H9 (cell line): ENCODE measurements around the gene ETFB. TPM values are rescaled to one million over a fixed set of nuclear protein-coding genes. Genes with fewer than 3 reads are reported as not detected.

Source experiments
- DNase-seq: peaks from one replicate; pipeline ENCODE4 v3.0.0-alpha.2; 2017
- H2AFZ ChIP-seq: one replicate; pipeline ENCODE4 v1.6.1; 2013; ENCODE audit warnings: mild to moderate bottlenecking, low read length, control low read depth, moderate library complexity
- H2AK5ac ChIP-seq: 2 replicates; pipeline ENCODE4 v1.6.1; 2013; ENCODE audit warnings: low read length, control low read depth, mixed read lengths; ENCODE audit not compliant: insufficient read length
- H2BK120ac ChIP-seq: one replicate; pipeline ENCODE4 v1.6.1; 2013; ENCODE audit warnings: low read depth, mild to moderate bottlenecking, low read length, control low read depth, inconsistent platforms; ENCODE audit not compliant: poor library complexity, severe bottlenecking
- H2BK12ac ChIP-seq: 2 replicates; pipeline ENCODE4 v1.6.1; 2013; ENCODE audit warnings: low read length, control low read depth, mixed read lengths, low read depth; ENCODE audit not compliant: insufficient read length
- H2BK15ac ChIP-seq: 2 replicates; pipeline ENCODE4 v1.6.1; 2013; ENCODE audit warnings: low read depth, low read length, control low read depth
- H2BK20ac ChIP-seq: one replicate; pipeline ENCODE4 v1.6.1; 2013; ENCODE audit warnings: low read depth, mild to moderate bottlenecking, low read length, control low read depth, inconsistent platforms; ENCODE audit not compliant: poor library complexity, severe bottlenecking
- H2BK5ac ChIP-seq: 2 replicates; pipeline ENCODE4 v1.6.1; 2013; ENCODE audit warnings: low read length, control low read depth, mixed read lengths; ENCODE audit not compliant: insufficient read length
- H3K14ac ChIP-seq: 2 replicates; pipeline ENCODE4 v1.6.1; 2013; ENCODE audit warnings: low read length, control low read depth; ENCODE audit not compliant: insufficient read depth
- H3K18ac ChIP-seq: 2 replicates; pipeline ENCODE4 v1.6.1; 2013; ENCODE audit warnings: low read depth, mild to moderate bottlenecking, mixed read lengths, low read length, control low read depth; ENCODE audit not compliant: insufficient read length
- H3K23ac ChIP-seq: 2 replicates; pipeline ENCODE4 v1.6.1; 2013; ENCODE audit warnings: low read length, control low read depth, mixed read lengths, low read depth; ENCODE audit not compliant: insufficient read length
- H3K23me2 ChIP-seq: 2 replicates; pipeline ENCODE4 v1.6.1; 2013; ENCODE audit warnings: low read depth, mild to moderate bottlenecking, mixed read lengths, low read length, control low read depth; ENCODE audit not compliant: insufficient read length, poor library complexity, severe bottlenecking
- H3K27ac ChIP-seq: 2 replicates; pipeline ENCODE4 v1.5.1; 2013; ENCODE audit warnings: low read length, control low read depth, mixed read lengths, low read depth; ENCODE audit not compliant: insufficient read length
- H3K27me3 ChIP-seq: 2 replicates; pipeline ENCODE4 v1.6.1; 2013; ENCODE audit warnings: low read length, control low read depth, inconsistent platforms; ENCODE audit not compliant: insufficient read depth
- H3K4ac ChIP-seq: 2 replicates; pipeline ENCODE4 v1.6.1; 2013; ENCODE audit warnings: low read depth, mild to moderate bottlenecking, control low read depth, inconsistent platforms, low read length, moderate library complexity
- H3K4me1 ChIP-seq: 2 replicates; pipeline ENCODE4 v1.6.1; 2013; ENCODE audit warnings: low read length, control low read depth, inconsistent platforms; ENCODE audit not compliant: insufficient read depth
- H3K4me2 ChIP-seq: 2 replicates; pipeline ENCODE4 v1.6.1; 2013; ENCODE audit warnings: low read length, control low read depth, mixed read lengths; ENCODE audit not compliant: insufficient read length, insufficient read depth
- H3K56ac ChIP-seq: 2 replicates; pipeline ENCODE4 v1.6.1; 2013; ENCODE audit warnings: low read depth, mild to moderate bottlenecking, mixed read lengths, low read length, control low read depth; ENCODE audit not compliant: insufficient read length
- H3K79me1 ChIP-seq: 2 replicates; pipeline ENCODE4 v1.6.1; 2013; ENCODE audit warnings: low read depth, mild to moderate bottlenecking, moderate library complexity, low read length, control low read depth, inconsistent platforms; ENCODE audit not compliant: insufficient read depth, poor library complexity, severe bottlenecking
- H3K79me2 ChIP-seq: 2 replicates; pipeline ENCODE4 v1.6.1; 2013; ENCODE audit warnings: low read length, control low read depth, inconsistent platforms; ENCODE audit not compliant: insufficient read depth
- H3K9ac ChIP-seq: 2 replicates; pipeline ENCODE4 v1.6.1; 2013; ENCODE audit warnings: low read length, control low read depth, mixed read lengths; ENCODE audit not compliant: insufficient read length; ENCODE audit errors: extremely low read depth
- H3K9me3 ChIP-seq: one replicate; pipeline ENCODE4 v1.6.1; 2013; ENCODE audit warnings: low read depth, low read length, inconsistent platforms; ENCODE audit not compliant: control insufficient read depth
- H3T11ph ChIP-seq: one replicate; pipeline ENCODE4 v1.6.1; 2013; ENCODE audit warnings: mild to moderate bottlenecking, low read length, control low read depth, inconsistent platforms
- H4K20me1 ChIP-seq: one replicate; pipeline ENCODE4 v1.6.1; 2013; ENCODE audit not compliant: control insufficient read depth, insufficient read length, insufficient read depth
- H4K5ac ChIP-seq: 2 replicates; pipeline ENCODE4 v1.6.1; 2013; ENCODE audit warnings: low read depth, mild to moderate bottlenecking, mixed read lengths, low read length, control low read depth; ENCODE audit not compliant: insufficient read length
- H4K8ac ChIP-seq: replicated peaks from 2 replicates; pipeline ENCODE4 v1.6.1; 2013; ENCODE audit warnings: low read length, control low read depth, mixed read lengths, low read depth; ENCODE audit not compliant: insufficient read length
- H4K91ac ChIP-seq: 2 replicates; pipeline ENCODE4 v1.6.1; 2013; ENCODE audit warnings: low read depth, mild to moderate bottlenecking, moderate library complexity, mixed read lengths, low read length, control low read depth; ENCODE audit not compliant: insufficient read length
- H3K27ac Mint-ChIP-seq, 3 experiments: 2 replicates in 2 of 3; 3 replicates in 1 of 3; pipeline ENCODE4 v1.8.0; 2020 to 2021; ENCODE audit warnings: mixed read lengths in 3 of 3, mild to moderate bottlenecking in 1 of 3, moderate library complexity in 1 of 3
- H3K27me3 Mint-ChIP-seq: 2 replicates; pipeline ENCODE4 v1.8.0; 2021; ENCODE audit warnings: low read depth, mild to moderate bottlenecking, moderate library complexity, mixed read lengths
- H3K36me3 Mint-ChIP-seq, 3 experiments: 2 replicates in 2 of 3; 3 replicates in 1 of 3; pipeline ENCODE4 v1.8.0; 2020 to 2021; ENCODE audit warnings: low read depth in 3 of 3, mixed read lengths in 3 of 3; ENCODE audit not compliant: insufficient read depth in 1 of 3
- H3K4me1 Mint-ChIP-seq, 2 experiments: 2 replicates each; pipeline ENCODE4 v1.8.0; 2020; ENCODE audit warnings: mixed read lengths in 2 of 2
- H3K4me3 Mint-ChIP-seq, 2 experiments: 2 replicates in 1 of 2; 3 replicates in 1 of 2; pipeline ENCODE4 v1.8.0; 2020 to 2021; ENCODE audit warnings: mild to moderate bottlenecking in 2 of 2, mixed read lengths in 2 of 2, moderate library complexity in 1 of 2
- H3K9me3 Mint-ChIP-seq, 2 experiments: 2 replicates in 1 of 2; 3 replicates in 1 of 2; pipeline ENCODE4 v1.8.0; 2020; ENCODE audit warnings: mild to moderate bottlenecking in 2 of 2, mixed read lengths in 2 of 2, moderate library complexity in 1 of 2
- CTCF ChIP-seq: fragments of 200-600 bp; sonication (generic); conservative IDR thresholded peaks from 3 replicates; pipeline ENCODE4 v1.8.0; 2021; ENCODE audit warnings: antibody characterized with exemption, mild to moderate bottlenecking
- WGBS: extraction: QIAGEN DNeasy Blood & Tissue Kit; methylation state at CpG from one replicate; pipeline ENCODE4 v1.1.7; 2013; ENCODE audit warnings: missing lambda C conversion rate, low lambda C conversion rate, mixed read lengths; ENCODE audit not compliant: insufficient read length; ENCODE audit errors: extremely low coverage; 5-methylcytosine and 5-hydroxymethylcytosine counted together
- total RNA-seq: library from RNA; stranded (reverse); gene quantifications from 2 replicates; pipeline ENCODE4 v1.2.1, GENCODE V29; 2021

The ETFB gene
- total RNA-seq, 1 experiment from 2014 or later: 49.4 TPM

GRCh38 chr19:51301266-51301665, 64.9 kb downstream of the ETFB start:
- H3K4ac ChIP-seq: no peak overlapping the region
- no peak overlapping the region for H4K8ac ChIP-seq
- H3K18ac ChIP-seq: no peak overlapping the region
- no peak overlapping the region for H2BK120ac ChIP-seq
- H3K9ac ChIP-seq: no peak overlapping the region
- DNase-seq: no peak
- H3K23me2 ChIP-seq: no peaks in the 10 kb centered on the region
- no peak overlapping the region for H4K91ac ChIP-seq
- no CpG with 5 or more reads among the region's 7 CpGs for WGBS
- H3T11ph ChIP-seq: no peak overlapping the region
- H2BK12ac ChIP-seq: no peak overlapping the region
- H2AK5ac ChIP-seq: no peak overlapping the region
- H3K27me3 ChIP-seq: no peaks in the 10 kb centered on the region
- no peak overlapping the region for H2BK5ac ChIP-seq
- no peak for TF ChIP-seq CTCF
- H3K79me2 ChIP-seq: no peaks in the 10 kb centered on the region
- Mint-ChIP-seq H3K36me3 (peaks cover 0 to 4% (median 4%) of the 10 kb centered on the region in 3 experiments; a peak in 4 of 7 replicates), H3K4me3 (no peak overlapping the region), H3K27me3 (peaks cover 6% of the 10 kb centered on the region; the same call in 1 of the 2 replicates), H3K9me3 (peaks cover 4 to 9% of the 10 kb centered on the region in 2 experiments; a peak in 4 of 5 replicates), H3K4me1 (peaks cover 3 to 10% of the 10 kb centered on the region in 2 experiments), H3K27ac (no peak overlapping the region)
- no peak overlapping the region for H3K14ac ChIP-seq
- no peak overlapping the region for H2BK20ac ChIP-seq
- H2BK15ac ChIP-seq: no peak overlapping the region
- H4K5ac ChIP-seq: no peak overlapping the region
- H3K56ac ChIP-seq: no peak overlapping the region
- H3K79me1 ChIP-seq: no peaks in the 10 kb centered on the region
- H3K4me2 ChIP-seq: no peak overlapping the region
- H2AFZ ChIP-seq: no peak overlapping the region
- H3K27ac ChIP-seq: no peak overlapping the region
- no peak overlapping the region for H3K23ac ChIP-seq
- H3K4me1 ChIP-seq: no peaks in the 10 kb centered on the region; the same call in 1 of the 2 replicates
- H4K20me1 ChIP-seq: no peaks in the 10 kb centered on the region
- H3K9me3 ChIP-seq: no peaks in the 10 kb centered on the region
